ENCODE results near the gene MEF2A.

MEF2A gene

GRCh38 chr15:99565299-99566156 is at the start of gene MEF2A (continued):
- peak; percentile 65 for TF ChIP-seq PRDM10 (tag by site-specific recombination; IDR thresholded peaks at IDR 0.05)
- TF ChIP-seq SALL2 (tag by site-specific recombination; IDR thresholded peaks at IDR 0.05; ENCODE audit: borderline replicate concordance), result no peak
- peak; percentile 48; the same call in 1 of the 2 replicates for TF ChIP-seq FEZF1 (tag by site-specific recombination; IDR thresholded peaks at IDR 0.05)
- no peak for TF ChIP-seq ZNF558 (tag by site-specific recombination; IDR thresholded peaks at IDR 0.05)
- no peak for TF ChIP-seq HOXD13 (CRISPR knock-in tag; IDR thresholded peaks at IDR 0.05; ENCODE audit: borderline replicate concordance)
- peak; percentile 66 for TF ChIP-seq KLF1 (tag by site-specific recombination; IDR thresholded peaks at IDR 0.05)
- TF ChIP-seq ZNF626 (tag by site-specific recombination; IDR thresholded peaks at IDR 0.05), result no peak
- TF ChIP-seq ZNF23 (tag by site-specific recombination; IDR thresholded peaks at IDR 0.05; ENCODE audit: borderline replicate concordance), result no peak
- peak; percentile 92 for TF ChIP-seq ZFHX2 (tag by site-specific recombination; conservative IDR thresholded peaks at IDR 0.05)
- no peak for TF ChIP-seq ZNF837 (tag by site-specific recombination; IDR thresholded peaks at IDR 0.05)
- peak; percentile 99 for TF ChIP-seq ZNF501 (tag by site-specific recombination; IDR thresholded peaks at IDR 0.05)
- TF ChIP-seq GLIS2 (tag by site-specific recombination; IDR thresholded peaks at IDR 0.05), result peak; percentile 75
- TF ChIP-seq ZNF530 (tag by site-specific recombination; IDR thresholded peaks at IDR 0.05; ENCODE audit: low read depth), result no peak
- no peak for TF ChIP-seq ZNF112 (tag by site-specific recombination; IDR thresholded peaks at IDR 0.05)
- TF ChIP-seq ZFP69B (tag by site-specific recombination; IDR thresholded peaks at IDR 0.05), result 0 out of 2 replicates have a peak, but pooled peaks have one; percentile 72
- peak; percentile 71; the same call in 1 of the 2 replicates for TF ChIP-seq ZNF239 (tag by site-specific recombination; IDR thresholded peaks at IDR 0.05)
- TF ChIP-seq AEBP2 (tag by site-specific recombination; IDR thresholded peaks at IDR 0.05; ENCODE audit: borderline replicate concordance), result no peak
- TF ChIP-seq ZNF621 (tag by site-specific recombination; IDR thresholded peaks at IDR 0.05), result no peak
- TF ChIP-seq ZNF792 (tag by site-specific recombination; IDR thresholded peaks at IDR 0.05), result no peak
- TF ChIP-seq ZNF114 (tag by site-specific recombination; IDR thresholded peaks at IDR 0.05), result no peak
- peak; percentile 32; the same call in 1 of the 2 replicates for TF ChIP-seq ZNF623 (tag by site-specific recombination; IDR thresholded peaks at IDR 0.05)
- 0 out of 2 replicates have a peak, but pooled peaks have one; percentile 54 for TF ChIP-seq ZNF704 (tag by site-specific recombination; IDR thresholded peaks at IDR 0.05)
- TF ChIP-seq ZBTB26 (tag by site-specific recombination; optimal IDR thresholded peaks at IDR 0.05), result peak; percentile 85
- TF ChIP-seq ZSCAN4 (tag by site-specific recombination; IDR thresholded peaks at IDR 0.05), result no peak
- peak; percentile 99 for TF ChIP-seq ZBTB8A (tag by site-specific recombination; IDR thresholded peaks at IDR 0.05)
- TF ChIP-seq ZNF248 (tag by site-specific recombination; IDR thresholded peaks at IDR 0.05), result no peak
- peak; percentile 38; the same call in 1 of the 2 replicates for TF ChIP-seq PRDM4 (tag by site-specific recombination; IDR thresholded peaks at IDR 0.05)
- no peak for TF ChIP-seq ZNF596 (tag by site-specific recombination; IDR thresholded peaks at IDR 0.05)

Measured in HEK293 (cell line).